ENCODE data around the gene ATP5PO. TPM values are rescaled to one million over a fixed set of nuclear protein-coding genes. Genes with fewer than 3 reads are reported as not detected.
"Not testable (repeated sequence)": the region's sequence is repeated elsewhere in the genome, so short reads cannot be mapped to it uniquely, and the experiment has no call there.

The ATP5PO gene
- total RNA-seq, 4 donors from 2014 or later, result 119 to 324 (median 148) TPM

DNA sequence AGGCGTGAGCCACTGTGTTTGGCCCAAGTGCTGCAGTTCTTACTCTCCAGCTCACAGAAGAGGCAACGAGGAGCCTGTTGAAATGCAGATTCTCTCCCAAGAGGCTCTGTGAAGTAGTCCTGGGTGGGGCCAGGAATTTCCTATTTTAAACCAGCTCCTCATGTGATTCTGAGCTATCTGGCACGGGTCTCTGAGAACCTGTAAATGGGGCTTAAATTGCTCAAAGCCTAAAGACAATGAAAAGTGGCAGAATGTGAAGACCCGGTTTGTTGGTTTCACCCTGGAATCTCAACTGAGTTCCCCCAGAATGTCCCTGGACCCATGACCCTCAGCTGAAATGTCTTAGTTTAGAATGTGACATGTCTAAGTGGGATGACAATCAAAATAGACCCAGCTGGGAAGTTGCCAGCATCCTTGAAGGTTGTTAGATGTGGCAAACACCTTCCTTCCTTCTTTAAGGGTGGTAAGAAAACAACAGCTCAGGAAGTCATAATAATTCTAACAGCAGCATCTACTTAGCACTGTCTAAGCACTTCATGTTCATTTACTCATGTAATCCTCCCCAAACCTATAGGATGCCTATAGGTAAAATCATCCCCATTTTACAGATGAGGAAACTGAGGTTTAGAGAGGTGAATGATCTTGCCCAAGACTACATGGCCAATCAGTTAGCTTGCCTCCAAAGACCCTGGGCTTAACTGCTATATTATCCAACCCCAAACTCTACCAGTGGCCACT is 20.9 kb upstream of the ATP5PO start:
- TF ChIP-seq POLR2A (IDR thresholded peaks at IDR 0.05) (no peak), CTCF (IDR thresholded peaks at IDR 0.05) (no peak)
- H3K27ac ChIP-seq, result no peak overlapping the region
- intact Hi-C loops (cut with DNase I; ENCODE audit: low total_unique reads), result no loop called here

DNA sequence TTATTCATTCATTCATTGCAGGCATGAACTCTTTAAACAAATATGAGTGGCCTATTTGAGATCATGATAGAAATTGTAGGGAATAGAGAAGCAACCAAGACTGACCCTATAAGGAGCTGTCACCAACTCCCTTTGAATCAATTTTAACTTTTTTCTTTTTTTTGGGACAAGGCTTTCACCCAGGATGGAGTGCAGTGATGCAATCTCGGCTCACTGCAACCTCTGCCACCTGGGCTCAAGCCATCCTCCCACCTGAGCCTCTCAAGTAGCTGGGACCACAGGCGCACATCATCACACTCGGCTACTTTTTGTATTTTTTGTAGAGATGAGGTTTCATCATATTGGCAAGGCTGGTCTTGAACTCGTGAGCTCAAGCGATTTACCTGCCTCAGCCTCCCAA is 17.1 kb upstream of the ATP5PO start:
- no peak for DNase-seq
- H3K4me3 ChIP-seq, result peak overlapping the region in 1 of 2 donors; percentile 32
- no peaks in the 10 kb centered on the region for H3K9me3 ChIP-seq
- no peaks in the 10 kb centered on the region for H3K27me3 ChIP-seq
- H3K27ac ChIP-seq, result peak overlapping the region in 1 of 2 donors; percentile 51
- TF ChIP-seq CTCF (IDR thresholded peaks at IDR 0.05) (no peak), POLR2A (IDR thresholded peaks at IDR 0.05) (no peak)
- no peaks in the 10 kb centered on the region for H3K36me3 ChIP-seq
- intact Hi-C loops (cut with DNase I; ENCODE audit: low total_unique reads), result no loop called here
- H3K4me1 ChIP-seq, result no peaks in the 10 kb centered on the region

More for the DNA sequence above, 20.9 kb upstream of the ATP5PO start:
- Histone ChIP-seq H3K4me3 (no peak overlapping the region), H3K4me1 (no peaks in the 10 kb centered on the region), H3K9me3 (no peaks in the 10 kb centered on the region), H3K27me3 (no peaks in the 10 kb centered on the region), H3K36me3 (no peaks in the 10 kb centered on the region)
- no peak for DNase-seq

DNA sequence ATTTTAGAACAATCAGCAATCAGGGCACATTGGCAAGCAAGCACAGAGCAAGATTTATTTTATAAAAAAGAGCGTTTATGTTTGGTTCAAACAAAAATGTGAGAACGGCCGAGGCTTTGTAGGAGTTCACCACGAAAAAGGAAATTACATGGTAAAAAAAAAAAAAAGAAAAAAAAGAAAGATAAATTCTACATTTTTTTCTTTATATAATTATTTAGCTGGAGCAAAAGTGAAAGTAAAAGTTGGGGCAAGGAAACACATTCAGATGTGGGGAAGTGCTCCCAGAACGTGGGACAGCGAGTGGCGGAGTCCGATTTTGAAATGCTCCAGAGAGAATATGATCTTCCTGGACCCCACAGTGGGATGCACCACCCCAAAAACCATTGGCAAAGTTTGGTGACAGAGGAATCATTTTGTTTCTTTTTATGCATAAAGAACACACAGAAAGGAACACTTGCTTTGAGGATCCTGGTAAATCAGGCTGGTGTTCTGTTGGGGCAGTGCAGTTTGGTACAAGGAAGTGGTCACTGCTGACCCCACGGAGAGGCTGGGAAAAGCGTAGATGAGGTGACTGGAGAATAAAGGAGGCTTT is 16.3 kb upstream of the ATP5PO start:
- no peak for DNase-seq
- no peaks in the 10 kb centered on the region for H3K4me1 ChIP-seq
- TF ChIP-seq CTCF (IDR thresholded peaks at IDR 0.05) (no peak), POLR2A (IDR thresholded peaks at IDR 0.05) (no peak)
- intact Hi-C loops (cut with DNase I; ENCODE audit: low total_unique reads), result no loop called here
- no peaks in the 10 kb centered on the region for H3K36me3 ChIP-seq
- H3K27me3 ChIP-seq, result no peaks in the 10 kb centered on the region
- peak overlapping the region; percentile 30 to 32 for H3K4me3 ChIP-seq
- peak overlapping the region in 1 of 2 donors; percentile 51 for H3K27ac ChIP-seq
- H3K9me3 ChIP-seq, result no peaks in the 10 kb centered on the region

DNA sequence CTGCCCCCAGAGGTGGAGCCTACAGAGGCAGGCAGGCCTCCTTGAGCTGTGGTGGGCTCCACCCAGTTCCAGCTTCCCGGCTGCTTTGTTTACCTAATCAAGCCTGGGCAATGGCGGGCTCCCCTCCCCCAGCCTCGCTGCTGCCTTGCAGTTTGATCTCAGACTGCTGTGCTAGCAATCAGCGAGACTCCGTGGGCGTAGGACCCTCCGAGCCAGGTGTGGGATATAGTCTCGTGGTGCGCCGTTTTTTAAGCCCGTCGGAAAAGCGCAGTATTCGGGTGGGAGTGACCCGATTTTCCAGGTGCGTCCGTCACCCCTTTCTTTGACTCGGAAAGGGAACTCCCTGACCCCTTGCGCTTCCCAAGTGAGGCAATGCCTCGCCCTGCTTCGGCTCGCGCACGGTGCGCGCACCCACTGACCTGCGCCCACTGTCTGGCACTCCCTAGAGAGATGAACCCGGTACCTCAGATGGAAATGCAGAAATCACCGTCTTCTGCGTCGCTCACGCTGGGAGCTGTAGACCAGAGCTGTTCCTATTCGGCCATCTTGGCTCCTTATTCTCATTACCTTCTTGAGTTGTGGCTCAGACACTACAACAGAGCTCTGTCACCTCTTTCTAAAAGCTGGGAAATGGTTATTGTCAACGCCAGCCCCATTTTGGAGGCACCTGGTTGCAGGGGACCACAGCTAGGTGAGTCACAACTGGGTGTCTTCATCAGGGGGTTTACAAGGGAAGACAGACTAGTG is 15.6 kb upstream of the ATP5PO start:
- H3K36me3 ChIP-seq; DNase-seq; H3K9me3 ChIP-seq; H3K4me1 ChIP-seq; intact Hi-C loops (cut with DNase I; ENCODE audit: low total_unique reads); H3K27me3 ChIP-seq: not testable (repeated sequence)
- peak overlapping the region in 1 of 2 donors; percentile 51 for H3K27ac ChIP-seq
- peak overlapping the region; percentile 30 to 32 for H3K4me3 ChIP-seq

- H3K27ac ChIP-seq; H3K4me3 ChIP-seq; intact Hi-C loops (cut with DNase I; ENCODE audit: low total_unique reads); H3K36me3 ChIP-seq; H3K4me1 ChIP-seq; H3K27me3 ChIP-seq; H3K9me3 ChIP-seq; DNase-seq: not testable (repeated sequence)
Measured at GRCh38 chr21:33926248-33926647, 10.6 kb upstream of the ATP5PO start.

DNA sequence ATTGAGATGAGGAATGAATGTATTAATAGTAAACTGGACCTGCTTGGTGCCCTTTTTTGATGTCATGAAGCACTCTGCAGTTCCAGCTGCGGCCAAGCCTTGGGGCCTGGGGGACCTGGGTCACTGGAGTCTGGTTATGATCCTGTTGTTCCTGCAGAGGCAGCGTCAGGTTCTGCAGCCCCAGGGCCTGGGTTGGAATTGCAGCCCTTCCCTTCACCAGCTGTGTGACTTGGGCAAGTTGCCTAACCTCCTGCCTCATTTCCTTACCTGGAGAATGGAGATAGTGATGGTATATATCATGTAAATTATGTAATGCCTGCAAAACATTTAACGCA is 9.1 kb upstream of the ATP5PO start:
- H3K9me3 ChIP-seq, result no peaks in the 10 kb centered on the region
- no peaks in the 10 kb centered on the region for H3K27me3 ChIP-seq
- no peak for DNase-seq
- no peak overlapping the region for H3K4me3 ChIP-seq
- no peaks in the 10 kb centered on the region for H3K36me3 ChIP-seq
- no peak overlapping the region for H3K27ac ChIP-seq
- intact Hi-C loops (cut with DNase I; ENCODE audit: low total_unique reads), result no loop called here
- no peaks in the 10 kb centered on the region for H3K4me1 ChIP-seq
- TF ChIP-seq POLR2A (IDR thresholded peaks at IDR 0.05), result no peak
- no peak for TF ChIP-seq CTCF (IDR thresholded peaks at IDR 0.05)

Measured in uterus (tissue), 4 donors.